Putamen (tissue), 1 donor: ENCODE data around the gene GNB1.
"Not testable (repeated sequence)": the region's sequence is repeated elsewhere in the genome, so short reads cannot be mapped to it uniquely, and the experiment has no call there.

Source experiments
- DNase-seq: peaks from one replicate; pipeline ENCODE4 v3.0.0-alpha.2; 2016; ENCODE audit warnings: low spot score

GNB1 gene

GRCh38 chr1:1741013-1741412 lies 149.9 kb downstream of the GNB1 start:
- DNase-seq, result not testable (repeated sequence)

- not testable (repeated sequence) for DNase-seq
Observed at GRCh38 chr1:1738799-1739337, 152.0 kb downstream of the GNB1 start.

GRCh38 chr1:1737675-1738590 lies 153.0 kb downstream of the GNB1 start:
- not testable (repeated sequence) for DNase-seq
